GM18505 (cell line): ENCODE results near the gene ERG.

Experiments used
- ATAC-seq: cut with Tn5 transposase; IDR thresholded peaks from one replicate; pipeline ENCODE4 v1.9.1; 2021; ENCODE audit not compliant: unreplicated experiment
- POLR2A ChIP-seq: IDR thresholded peaks from 4 replicates; pipeline ENCODE4 v1.6.1; 2011; ENCODE audit warnings: borderline replicate concordance; ENCODE audit not compliant: insufficient read depth, insufficient read length; ENCODE audit errors: extremely low read depth

The ERG gene

GRCh38 chr21:38379147-38379546, 119.1 kb downstream of the ERG start:
- TF ChIP-seq POLR2A: no peak
- ATAC-seq: no peak

GRCh38 chr21:38377165-38378088, 120.8 kb downstream of the ERG start:
- no peak for ATAC-seq
- no peak for TF ChIP-seq POLR2A

GRCh38 chr21:38376693-38377092, 121.6 kb downstream of the ERG start:
- no peak for TF ChIP-seq POLR2A
- no peak for ATAC-seq

- TF ChIP-seq POLR2A: no peak
- ATAC-seq: no peak
These were observed 122.0 kb downstream of the ERG start for GRCh38 chr21:38376235-38376634.

GRCh38 chr21:38367646-38368045, 130.6 kb downstream of the ERG start:
- ATAC-seq: no peak
- TF ChIP-seq POLR2A: no peak

- TF ChIP-seq POLR2A: no peak
- ATAC-seq: no peak
These were observed 132.8 kb downstream of the ERG start for GRCh38 chr21:38365521-38365920.

GRCh38 chr21:38363693-38364092, 134.6 kb downstream of the ERG start:
- TF ChIP-seq POLR2A: no peak
- no peak for ATAC-seq

GRCh38 chr21:38361324-38361723, 137.0 kb downstream of the ERG start:
- TF ChIP-seq POLR2A: no peak
- ATAC-seq: no peak

GRCh38 chr21:38359835-38360234, 138.4 kb downstream of the ERG start:
- no peak for ATAC-seq
- TF ChIP-seq POLR2A: no peak

- ATAC-seq: no peak
- no peak for TF ChIP-seq POLR2A
These were observed 139.2 kb downstream of the ERG start for GRCh38 chr21:38359090-38359489.

GRCh38 chr21:38358666-38359065, 139.6 kb downstream of the ERG start:
- ATAC-seq: no peak

GRCh38 chr21:38358098-38358497, 140.2 kb downstream of the ERG start:
- no peak for ATAC-seq
- TF ChIP-seq POLR2A: no peak

More at GRCh38 chr21:38358666-38359065, 139.6 kb downstream of the ERG start:
- no peak for TF ChIP-seq POLR2A

GRCh38 chr21:38356883-38357625, 141.2 kb downstream of the ERG start:
- no peak for ATAC-seq
- TF ChIP-seq POLR2A: no peak
